Smooth muscle cell (in vitro differentiated cells): ENCODE data around the gene PODXL2. TPM values are rescaled to one million over a fixed set of nuclear protein-coding genes. Genes with fewer than 3 reads are reported as not detected.

Experiments used
- DNase-seq: peaks from one replicate; lab custom pipeline; 2025; ENCODE audit not compliant: unreplicated experiment; lab: John Stamatoyannopoulos, UW
- H2AFZ ChIP-seq: fragments of 200-600 bp; sonication (generic); 2 replicates; pipeline ENCODE4 v1.6.0; 2016; ENCODE audit warnings: antibody characterized with exemption, low read depth, mild to moderate bottlenecking
- H3F3A ChIP-seq: fragments of 200-600 bp; sonication (generic); 2 replicates; pipeline ENCODE4 v1.6.0; 2017; ENCODE audit warnings: antibody characterized with exemption, low read depth
- H3K27ac ChIP-seq: fragments of 200-600 bp; sonication (generic); 2 replicates; pipeline ENCODE4 v1.5.1; 2016; ENCODE audit warnings: low read depth, mild to moderate bottlenecking
- H3K27me3 ChIP-seq: fragments of 200-600 bp; sonication (generic); 2 replicates; pipeline ENCODE4 v1.6.1; 2016; ENCODE audit warnings: low read depth, mild to moderate bottlenecking
- H3K36me3 ChIP-seq: fragments of 200-600 bp; sonication (generic); 2 replicates; pipeline ENCODE4 v1.5.1; 2016; ENCODE audit warnings: low read depth
- H3K4me1 ChIP-seq: fragments of 200-600 bp; sonication (generic); 2 replicates; pipeline ENCODE4 v1.5.1; 2016; ENCODE audit warnings: low read depth
- H3K4me2 ChIP-seq: fragments of 200-600 bp; sonication (generic); 2 replicates; pipeline ENCODE4 v1.6.0; 2016; ENCODE audit warnings: mild to moderate bottlenecking
- H3K4me3 ChIP-seq: fragments of 200-600 bp; sonication (generic); 2 replicates; pipeline ENCODE4 v1.5.1; 2016; ENCODE audit warnings: mild to moderate bottlenecking
- H3K79me2 ChIP-seq: fragments of 200-600 bp; sonication (generic); 2 replicates; pipeline ENCODE4 v1.6.0; 2016; ENCODE audit warnings: low read depth, mild to moderate bottlenecking
- H3K9ac ChIP-seq: fragments of 200-600 bp; sonication (generic); 2 replicates; pipeline ENCODE4 v1.6.0; 2016; ENCODE audit warnings: low read depth
- H3K9me3 ChIP-seq: fragments of 200-600 bp; sonication (generic); replicated peaks from 2 replicates; pipeline ENCODE4 v1.5.1; 2016; ENCODE audit warnings: low read depth
- H4K20me1 ChIP-seq: fragments of 200-600 bp; sonication (generic); 2 replicates; pipeline ENCODE4 v1.6.0; 2016; ENCODE audit warnings: low read depth
- WGBS: methylation state at CpG from one replicate; pipeline ENCODE4 v1.1.7; 2016; ENCODE audit warnings: low lambda C conversion rate; 5-methylcytosine and 5-hydroxymethylcytosine counted together
- polyA plus RNA-seq: library from polyadenylated mRNA; unstranded; fragments of >200 nt; fragmentation: Nextera tagmentation; extraction: Ambion mirVana; gene quantifications from 2 replicates; pipeline ENCODE4 v1.2.1, GENCODE V29; 2016
- total RNA-seq: library from RNA; depleted of rRNA; stranded (reverse); fragments of >200 nt; gene quantifications from 2 replicates; pipeline ENCODE4 v1.2.3, GENCODE V29; 2014
- TF ChIP-seq, protein P1 (sequence below): fragments of 200-600 bp; sonication (generic); IDR thresholded peaks from 2 replicates; pipeline ENCODE4 v1.5.1; 2017; ENCODE audit warnings: borderline replicate concordance, mild to moderate bottlenecking, antibody characterized with exemption; ENCODE audit not compliant: insufficient read depth, poor library complexity, severe bottlenecking

PODXL2 gene
- total and polyA plus RNA-seq, 2 experiments from 2014 or later: 4.1 to 9.7 TPM

GRCh38 chr3:127590593-127591465 is 38.2 kb upstream of the PODXL2 start, which contains the start of gene TPRA1:
TPRA1 (minus strand) TSS chr3:127590733; CDS start chr3:127580146, 10,587 bp downstream.
- Histone ChIP-seq H3F3A (no peaks in the 10 kb centered on the region), H3K9me3 (no peaks in the 10 kb centered on the region), H3K4me3 (peak within 1 kb of the TSS; percentile 90), H2AFZ (peak within 1 kb of the TSS; percentile 77), H3K36me3 (no peaks in the 10 kb centered on the region), H3K27ac (peak within 1 kb of the TSS; percentile 85), H4K20me1 (peaks cover 41% of the 10 kb centered on the region), H3K4me1 (peaks cover 14% of the 10 kb centered on the region), H3K9ac (peak within 1 kb of the TSS; percentile 80), H3K27me3 (no peaks in the 10 kb centered on the region), H3K4me2 (peak within 1 kb of the TSS; percentile 87), H3K79me2 (peaks cover 43% of the 10 kb centered on the region)
- WGBS: under 1% methylated on average over 46 of the region's 72 CpGs
- peak; percentile 86 for DNase-seq
- TF ChIP-seq, protein P1, sequence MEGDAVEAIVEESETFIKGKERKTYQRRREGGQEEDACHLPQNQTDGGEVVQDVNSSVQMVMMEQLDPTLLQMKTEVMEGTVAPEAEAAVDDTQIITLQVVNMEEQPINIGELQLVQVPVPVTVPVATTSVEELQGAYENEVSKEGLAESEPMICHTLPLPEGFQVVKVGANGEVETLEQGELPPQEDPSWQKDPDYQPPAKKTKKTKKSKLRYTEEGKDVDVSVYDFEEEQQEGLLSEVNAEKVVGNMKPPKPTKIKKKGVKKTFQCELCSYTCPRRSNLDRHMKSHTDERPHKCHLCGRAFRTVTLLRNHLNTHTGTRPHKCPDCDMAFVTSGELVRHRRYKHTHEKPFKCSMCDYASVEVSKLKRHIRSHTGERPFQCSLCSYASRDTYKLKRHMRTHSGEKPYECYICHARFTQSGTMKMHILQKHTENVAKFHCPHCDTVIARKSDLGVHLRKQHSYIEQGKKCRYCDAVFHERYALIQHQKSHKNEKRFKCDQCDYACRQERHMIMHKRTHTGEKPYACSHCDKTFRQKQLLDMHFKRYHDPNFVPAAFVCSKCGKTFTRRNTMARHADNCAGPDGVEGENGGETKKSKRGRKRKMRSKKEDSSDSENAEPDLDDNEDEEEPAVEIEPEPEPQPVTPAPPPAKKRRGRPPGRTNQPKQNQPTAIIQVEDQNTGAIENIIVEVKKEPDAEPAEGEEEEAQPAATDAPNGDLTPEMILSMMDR: peak; percentile 13

DNA sequence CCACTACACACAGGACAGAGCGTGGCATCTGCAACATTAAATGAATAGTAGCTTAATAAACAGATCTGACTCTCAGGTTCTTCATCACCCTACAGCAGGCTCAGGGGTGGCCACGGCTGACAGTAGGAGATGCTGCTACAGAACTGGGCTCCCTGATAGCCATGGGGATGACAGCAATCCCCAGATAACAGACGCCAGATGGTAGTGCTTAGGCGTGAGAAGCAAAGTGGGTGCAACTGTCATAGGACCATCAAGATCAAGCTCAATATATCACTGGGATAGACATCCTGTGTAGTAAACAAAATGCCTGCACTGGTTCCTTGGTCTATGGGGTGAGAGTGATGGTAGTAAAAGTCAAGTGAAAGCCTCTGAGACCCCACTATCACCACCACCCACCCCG is 35.8 kb upstream of the PODXL2 start:
- Histone ChIP-seq H3K27me3 (no peaks in the 10 kb centered on the region), H3K4me2 (no peak overlapping the region), H3K4me1 (peaks cover 14% of the 10 kb centered on the region), H4K20me1 (peaks cover 17% of the 10 kb centered on the region), H3K79me2 (peaks cover 19% of the 10 kb centered on the region), H2AFZ (no peak overlapping the region), H3F3A (peaks cover 3% of the 10 kb centered on the region), H3K36me3 (no peaks in the 10 kb centered on the region), H3K4me3 (no peak overlapping the region), H3K27ac (no peak overlapping the region), H3K9me3 (no peaks in the 10 kb centered on the region), H3K9ac (no peak overlapping the region)
- 87% methylated on average over 5 of the region's 5 CpGs for WGBS
- TF ChIP-seq, protein P1: no peak
- DNase-seq: no peak

DNA sequence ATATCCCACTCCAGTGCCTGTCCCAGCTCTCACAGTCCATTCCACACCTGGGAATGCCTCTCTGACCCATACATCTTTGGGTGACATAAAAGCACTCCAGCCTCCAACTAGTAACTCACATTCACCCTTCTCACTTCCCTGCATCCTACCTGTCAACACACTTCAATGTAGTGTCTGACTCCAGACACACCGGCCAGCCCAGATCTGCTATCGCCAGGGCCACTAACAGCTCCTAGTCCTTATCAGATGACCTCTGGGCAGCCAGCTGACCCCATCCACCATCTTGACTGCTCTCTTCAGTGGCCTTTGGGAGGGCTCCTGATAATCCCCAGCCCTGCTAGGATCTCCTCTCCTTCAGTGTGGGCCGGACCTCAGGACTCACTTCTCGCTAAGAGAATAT is 33.7 kb upstream of the PODXL2 start:
- Histone ChIP-seq H3F3A (peaks cover 3% of the 10 kb centered on the region), H3K27me3 (no peaks in the 10 kb centered on the region), H3K36me3 (no peaks in the 10 kb centered on the region), H3K27ac (no peak overlapping the region), H3K79me2 (no peaks in the 10 kb centered on the region), H3K4me2 (no peak overlapping the region), H3K4me3 (no peak overlapping the region), H3K9ac (no peak overlapping the region), H2AFZ (no peak overlapping the region), H3K4me1 (peaks cover 19% of the 10 kb centered on the region), H4K20me1 (no peaks in the 10 kb centered on the region), H3K9me3 (no peaks in the 10 kb centered on the region)
- TF ChIP-seq, protein P1: no peak
- WGBS: 71% methylated on average over 4 of the region's 4 CpGs
- no peak for DNase-seq
